Liver (tissue), 9 donors: Measurements from ENCODE around the gene CPLX3. TPM values are rescaled to one million over a fixed set of nuclear protein-coding genes. Genes with fewer than 3 reads are reported as not detected.

ENCODE experiments used
- DNase-seq: peaks from one replicate; pipeline ENCODE4 v3.0.0-alpha.2; 2017; ENCODE audit warnings: low spot score
- H3K27ac ChIP-seq, 2 donors: one replicate each; pipeline ENCODE4 v1.7.0; 2013; ENCODE audit warnings: inconsistent platforms in 2 of 2, low read length in 2 of 2, control low read depth in 1 of 2, low read depth in 1 of 2, mild to moderate bottlenecking in 1 of 2
- H3K27me3 ChIP-seq, 4 donors: one replicate each; pipeline versions ENCODE4 v1.6.1 to v1.7.0; 2013; ENCODE audit warnings: low read length in 3 of 4, inconsistent platforms in 1 of 4, mild to moderate bottlenecking in 1 of 4, moderate library complexity in 1 of 4; ENCODE audit not compliant: control insufficient read depth in 4 of 4, insufficient read depth in 4 of 4
- H3K36me3 ChIP-seq, 4 donors: one replicate each; pipeline versions ENCODE4 v1.6.1 to v1.7.0; 2013; ENCODE audit warnings: low read length in 3 of 4, mild to moderate bottlenecking in 3 of 4, low read depth in 1 of 4, moderate library complexity in 1 of 4; ENCODE audit not compliant: control insufficient read depth in 4 of 4, insufficient read depth in 3 of 4
- H3K4me1 ChIP-seq, 4 donors: one replicate each; pipeline versions ENCODE4 v1.6.1 to v1.7.0; 2013; ENCODE audit warnings: low read length in 3 of 4, mild to moderate bottlenecking in 3 of 4, moderate library complexity in 1 of 4; ENCODE audit not compliant: control insufficient read depth in 4 of 4, insufficient read depth in 4 of 4
- H3K4me3 ChIP-seq, 3 donors: one replicate each; pipeline versions ENCODE4 v1.6.1 to v1.7.0; 2013; ENCODE audit warnings: low read length in 3 of 3, control low read depth in 1 of 3, low read depth in 1 of 3, mild to moderate bottlenecking in 1 of 3
- H3K9ac ChIP-seq, 2 donors: one replicate each; pipeline ENCODE4 v1.7.0; 2013; ENCODE audit warnings: low read length in 2 of 2, mild to moderate bottlenecking in 2 of 2, moderate library complexity in 2 of 2, control low read depth in 1 of 2, low read depth in 1 of 2
- H3K9me3 ChIP-seq, 4 donors: one replicate each; pipeline versions ENCODE4 v1.6.1 to v1.7.0; 2013; ENCODE audit warnings: low read length in 3 of 4; ENCODE audit not compliant: control insufficient read depth in 4 of 4
- CTCF ChIP-seq: fragments of 150-350 bp; IDR thresholded peaks from 2 replicates; pipeline ENCODE4 v1.5.1; 2017; ENCODE audit warnings: improper control_type of control experiment, low read depth, low read length; ENCODE audit not compliant: missing input control
- HNF4A ChIP-seq, 2 donors: conservative IDR thresholded peaks; 2 replicates each; pipeline ENCODE4 v1.6.1; 2016; ENCODE audit warnings: antibody characterized with exemption in 2 of 2, mild to moderate bottlenecking in 2 of 2
- NR2F2 ChIP-seq: IDR thresholded peaks from 2 replicates; pipeline ENCODE4 v1.6.1; 2016; ENCODE audit warnings: antibody characterized with exemption
- REST ChIP-seq: IDR thresholded peaks from 2 replicates; pipeline ENCODE4 v1.6.1; 2016; ENCODE audit warnings: antibody characterized with exemption, mild to moderate bottlenecking
- SP1 ChIP-seq: IDR thresholded peaks from 2 replicates; pipeline ENCODE4 v1.6.1; 2018; ENCODE audit warnings: antibody characterized with exemption, mild to moderate bottlenecking
- YY1 ChIP-seq: IDR thresholded peaks from 2 replicates; pipeline ENCODE4 v1.6.1; 2016; ENCODE audit warnings: antibody characterized with exemption, mild to moderate bottlenecking
- WGBS: extraction: QIAGEN DNeasy Blood & Tissue Kit; methylation state at CpG from one replicate; pipeline ENCODE4 v1.1.7; 2013; 5-methylcytosine and 5-hydroxymethylcytosine counted together
- polyA plus RNA-seq, 2 donors: library from polyadenylated mRNA; stranded (reverse) in 1 of 2; unstranded in 1 of 2; fragments of 200-250 nt in 1 of 2; fragments of >200 nt in 1 of 2; fragmentation: Nextera tagmentation in 1 of 2; extraction: Ambion mirVana in 1 of 2; gene quantifications; one replicate each; pipeline versions ENCODE4 v1.2.1 to v1.2.3, GENCODE V29; 2013 to 2015
- total RNA-seq, 2 donors: library from RNA; depleted of rRNA; stranded (reverse); fragments of >200 nt; gene quantifications; one replicate each; pipeline ENCODE4 v1.2.3, GENCODE V29; 2014
- donor health status: healthy.
- donor health status: healthy.
- donor health status: healthy.
- donor health status: healthy.
- donor health status: healthy.

The CPLX3 gene
- total RNA-seq: not detected
- polyA plus RNA-seq: not detected

GRCh38 chr15:74826364-74826819 lies at the start of gene CPLX3:
Gene CPLX3 (plus strand): TSS chr15:74826627. CDS start chr15:74826704, 77 bp downstream.
- peaks cover 0 to 1% (median 0%) of the 10 kb centered on the region in 4 donors for H3K4me1 ChIP-seq
- H3K36me3 ChIP-seq: no peaks in the 10 kb centered on the region
- 9% methylated on average over 44 of the region's 44 CpGs for WGBS
- no peak within 1 kb of the TSS for H3K9ac ChIP-seq
- DNase-seq: peak; percentile 67
- no peak within 1 kb of the TSS for H3K4me3 ChIP-seq
- H3K27me3 ChIP-seq: peaks cover 0 to 3% (median 1%) of the 10 kb centered on the region in 4 donors
- no peak within 1 kb of the TSS for H3K27ac ChIP-seq
- no peak for TF ChIP-seq YY1
- peak; percentile 97 for TF ChIP-seq REST
- H3K9me3 ChIP-seq: no peaks in the 10 kb centered on the region

GRCh38 chr15:74776821-74777768 lies 49.3 kb upstream of the CPLX3 start:
- no peak overlapping the region for H3K9ac ChIP-seq
- no peaks in the 10 kb centered on the region for H3K9me3 ChIP-seq
- peaks cover 19 to 38% (median 28%) of the 10 kb centered on the region in 4 donors for H3K4me1 ChIP-seq
- no peak for TF ChIP-seq SP1
- TF ChIP-seq HNF4A (conservative IDR thresholded peaks at IDR 0.05): no peak
- WGBS: 58% methylated on average over 13 of the region's 13 CpGs
- H3K27ac ChIP-seq: peak overlapping the region; percentile 44 to 51
- H3K4me3 ChIP-seq: no peak overlapping the region
- H3K27me3 ChIP-seq: no peaks in the 10 kb centered on the region
- no peak for DNase-seq
- H3K36me3 ChIP-seq: no peaks in the 10 kb centered on the region

- WGBS: 79% methylated on average over 6 of the region's 6 CpGs
- peak overlapping the region; percentile 21 to 44 for H3K27ac ChIP-seq
- H3K27me3 ChIP-seq: no peaks in the 10 kb centered on the region
- no peak for DNase-seq
- no peaks in the 10 kb centered on the region for H3K9me3 ChIP-seq
- no peak overlapping the region for H3K9ac ChIP-seq
- peak; percentile 60 for TF ChIP-seq NR2F2
- no peak for TF ChIP-seq CTCF
- no peaks in the 10 kb centered on the region for H3K36me3 ChIP-seq
- peaks cover 19 to 40% (median 30%) of the 10 kb centered on the region in 4 donors for H3K4me1 ChIP-seq
- H3K4me3 ChIP-seq: no peak overlapping the region
These were observed 48.4 kb upstream of the CPLX3 start for GRCh38 chr15:74777769-74778598.
